Esophagus squamous epithelium (tissue), 5 donors: ENCODE results near the gene KCNH4. TPM values are rescaled to one million over a fixed set of nuclear protein-coding genes. Genes with fewer than 3 reads are reported as not detected.

Experiments used
- DNase-seq: peaks from one replicate; lab custom pipeline; 2025; lab: John Stamatoyannopoulos, UW
- H3K27ac ChIP-seq, 4 donors: fragments of 200-600 bp; sonication (generic); one replicate each; pipeline ENCODE4 v1.5.1; 2016 to 2019; ENCODE audit warnings: mild to moderate bottlenecking in 1 of 4
- H3K27me3 ChIP-seq, 4 donors: fragments of 200-600 bp; sonication (generic); 1 replicate in 3 of 4; 2 replicates in 1 of 4; pipeline versions ENCODE4 v1.5.1 to v1.6.0; 2017 to 2021; ENCODE audit warnings: antibody characterized with exemption in 1 of 4
- H3K36me3 ChIP-seq, 3 donors: fragments of 200-600 bp; sonication (generic); one replicate each; pipeline ENCODE4 v1.5.1; 2016 to 2019
- H3K4me1 ChIP-seq, 3 donors: fragments of 200-600 bp; sonication (generic); one replicate each; pipeline ENCODE4 v1.5.1; 2017 to 2019
- H3K4me3 ChIP-seq, 4 donors: fragments of 200-600 bp; sonication (generic); 1 replicate in 3 of 4; 2 replicates in 1 of 4; pipeline ENCODE4 v1.5.1; 2016 to 2019; ENCODE audit warnings: mild to moderate bottlenecking in 2 of 4, moderate library complexity in 1 of 4
- H3K9me3 ChIP-seq, 3 donors: fragments of 200-600 bp; sonication (generic); one replicate each; pipeline ENCODE4 v1.5.1; 2016 to 2019
- POLR2A ChIP-seq, 4 donors: fragments of 450-650 bp; IDR thresholded peaks; one replicate each; pipeline ENCODE4 v1.6.1; 2017; ENCODE audit warnings: antibody characterized with exemption in 4 of 4, mild to moderate bottlenecking in 4 of 4, moderate library complexity in 3 of 4
- WGBS, 2 donors: methylation state at CpG; one replicate each; pipeline ENCODE4 v1.1.5; 2018; 5-methylcytosine and 5-hydroxymethylcytosine counted together
- intact Hi-C: fragments of 100-400 bp; cut with DNase I; formaldehyde crosslinking; loops from one replicate; pipeline ENCODE4 v1.15.0; 2022
- total RNA-seq, 4 donors: library from RNA; depleted of rRNA; stranded (reverse); fragments of >200 nt; gene quantifications; one replicate each; pipeline ENCODE4 v1.1.0, GENCODE V29; 2016
- TF ChIP-seq, protein P1 (sequence below), 6 experiments: fragments of 450-650 bp in 4 of 6; fragments of 200-600 bp in 2 of 6; sonication (generic) in 2 of 6; IDR thresholded peaks; one replicate each; pipeline ENCODE4 v1.5.1; 2016 to 2019; ENCODE audit warnings: antibody characterized with exemption in 6 of 6, mild to moderate bottlenecking in 4 of 6, moderate library complexity in 4 of 6
- donor health status: DM: yes; HTN: yes; CAD: no.

KCNH4 gene
- total RNA-seq, 4 donors from 2014 or later, result under 0.01 to 0.09 TPM; not detected in 2

DNA sequence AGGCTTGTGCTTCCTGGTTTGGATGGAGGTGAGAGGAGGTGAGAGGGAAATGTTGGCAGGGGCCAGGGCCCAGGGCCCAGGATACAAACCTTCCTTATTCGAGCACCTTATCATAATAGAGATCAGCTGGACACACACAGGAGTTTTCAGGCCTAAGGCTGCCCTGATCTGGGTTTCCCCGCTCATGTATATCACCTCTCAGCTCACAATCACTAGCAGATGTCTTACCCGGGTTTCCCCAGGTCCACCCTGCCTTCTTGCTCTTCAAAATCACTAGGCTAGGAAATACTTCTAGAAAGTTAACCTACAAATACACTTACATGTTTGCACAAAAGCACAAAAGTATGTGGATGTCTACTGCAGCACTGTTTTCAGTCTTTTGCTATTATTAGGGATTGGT lies 54.1 kb downstream of the KCNH4 start:
- TF ChIP-seq POLR2A (IDR thresholded peaks at IDR 0.05), result no peak
- TF ChIP-seq, protein P1, sequence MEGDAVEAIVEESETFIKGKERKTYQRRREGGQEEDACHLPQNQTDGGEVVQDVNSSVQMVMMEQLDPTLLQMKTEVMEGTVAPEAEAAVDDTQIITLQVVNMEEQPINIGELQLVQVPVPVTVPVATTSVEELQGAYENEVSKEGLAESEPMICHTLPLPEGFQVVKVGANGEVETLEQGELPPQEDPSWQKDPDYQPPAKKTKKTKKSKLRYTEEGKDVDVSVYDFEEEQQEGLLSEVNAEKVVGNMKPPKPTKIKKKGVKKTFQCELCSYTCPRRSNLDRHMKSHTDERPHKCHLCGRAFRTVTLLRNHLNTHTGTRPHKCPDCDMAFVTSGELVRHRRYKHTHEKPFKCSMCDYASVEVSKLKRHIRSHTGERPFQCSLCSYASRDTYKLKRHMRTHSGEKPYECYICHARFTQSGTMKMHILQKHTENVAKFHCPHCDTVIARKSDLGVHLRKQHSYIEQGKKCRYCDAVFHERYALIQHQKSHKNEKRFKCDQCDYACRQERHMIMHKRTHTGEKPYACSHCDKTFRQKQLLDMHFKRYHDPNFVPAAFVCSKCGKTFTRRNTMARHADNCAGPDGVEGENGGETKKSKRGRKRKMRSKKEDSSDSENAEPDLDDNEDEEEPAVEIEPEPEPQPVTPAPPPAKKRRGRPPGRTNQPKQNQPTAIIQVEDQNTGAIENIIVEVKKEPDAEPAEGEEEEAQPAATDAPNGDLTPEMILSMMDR (IDR thresholded peaks at IDR 0.05), result no peak
- peaks cover 30 to 68% (median 42%) of the 10 kb centered on the region in 3 donors for H3K36me3 ChIP-seq
- intact Hi-C loops, result no loop called here
- H3K4me1 ChIP-seq, result peaks cover 15 to 46% (median 26%) of the 10 kb centered on the region in 3 donors
- no peaks in the 10 kb centered on the region for H3K9me3 ChIP-seq
- no peak overlapping the region for H3K27ac ChIP-seq
- 72 to 80% methylated on average over 3 of the region's 3 CpGs for WGBS, 2 donors
- H3K4me3 ChIP-seq, result no peak overlapping the region
- no peak for DNase-seq
- H3K27me3 ChIP-seq, result no peaks in the 10 kb centered on the region

DNA sequence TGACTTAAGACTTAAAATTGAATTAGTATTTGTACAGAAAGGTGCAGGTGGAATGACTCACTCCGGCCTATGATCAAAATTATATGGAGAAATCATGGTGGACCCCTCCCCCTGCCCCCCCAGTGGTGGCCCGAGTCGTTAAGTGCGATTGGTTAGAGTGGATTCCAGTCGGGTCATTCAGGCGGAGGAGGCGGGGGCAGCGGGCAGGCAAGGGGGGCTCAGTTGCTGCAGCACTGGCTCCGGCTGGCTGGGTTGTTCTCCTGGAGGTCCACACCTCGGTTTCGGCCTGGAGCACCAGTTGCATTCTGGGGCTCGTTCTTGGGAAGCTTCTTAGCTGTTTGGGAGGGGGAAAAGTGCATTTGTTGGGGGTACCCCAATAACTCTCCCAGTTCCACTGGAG lies 55.4 kb downstream of the KCNH4 start:
- H3K4me1 ChIP-seq, result peaks cover 22 to 46% (median 22%) of the 10 kb centered on the region in 3 donors
- intact Hi-C loops, result no loop called here
- 81 to 83% methylated on average over 11 to 12 of the region's 12 CpGs for WGBS, 2 donors
- DNase-seq, result no peak
- H3K36me3 ChIP-seq, result peaks cover 30 to 62% (median 42%) of the 10 kb centered on the region in 3 donors
- no peak overlapping the region for H3K27ac ChIP-seq
- no peaks in the 10 kb centered on the region for H3K9me3 ChIP-seq
- H3K4me3 ChIP-seq, result no peak overlapping the region
- no peak for TF ChIP-seq POLR2A (IDR thresholded peaks at IDR 0.05)
- TF ChIP-seq, protein P1 (IDR thresholded peaks at IDR 0.05), result no peak
- no peaks in the 10 kb centered on the region for H3K27me3 ChIP-seq

DNA sequence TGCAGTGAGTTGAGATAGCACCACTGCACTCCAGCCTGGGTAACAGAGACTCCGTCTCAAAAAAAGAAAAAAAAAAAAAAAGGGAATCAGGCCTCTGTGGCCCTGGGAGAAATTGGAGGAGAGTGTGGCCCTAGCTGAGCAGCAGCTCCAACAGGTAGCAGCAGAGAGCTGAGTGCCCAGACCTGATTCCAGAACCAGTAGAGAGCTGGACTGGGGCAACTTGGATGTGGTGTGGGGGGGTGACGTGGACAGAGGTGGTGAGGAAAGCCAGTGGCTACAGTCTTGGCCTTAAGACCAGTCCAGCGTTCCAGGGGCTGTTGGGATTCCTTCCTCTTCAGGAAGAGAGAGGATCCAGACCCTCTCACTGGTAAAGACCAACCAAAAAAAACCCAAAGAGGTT lies 56.7 kb downstream of the KCNH4 start:
- Histone ChIP-seq H3K4me3 (no peak overlapping the region), H3K36me3 (peaks cover 18 to 54% (median 29%) of the 10 kb centered on the region in 3 donors)

GRCh38 chr17:42122371-42123303 lies 58.3 kb downstream of the KCNH4 start, which contains the start of gene HSPB9:
HSPB9 (plus strand) TSS chr17:42122804; CDS start chr17:42122851, 47 bp downstream.
- Histone ChIP-seq H3K27me3 (no peaks in the 10 kb centered on the region), H3K4me1 (peaks cover 19 to 50% (median 24%) of the 10 kb centered on the region in 3 donors), H3K4me3 (peak within 1 kb of the TSS; percentile 8 to 83 (median 36)), H3K36me3 (peaks cover 5 to 53% (median 15%) of the 10 kb centered on the region in 3 donors), H3K27ac (peak within 1 kb of the TSS; percentile 39 to 72 (median 53)), H3K9me3 (no peaks in the 10 kb centered on the region)
- intact Hi-C loops, result no loop called here
- WGBS, 2 donors, result 53 to 91% methylated on average over 10 to 30 of the region's 61 CpGs
- no peak for DNase-seq
- no peak for TF ChIP-seq POLR2A (IDR thresholded peaks at IDR 0.05)
- TF ChIP-seq, protein P1 (IDR thresholded peaks at IDR 0.05), result no peak

More for the DNA sequence above, 56.7 kb downstream of the KCNH4 start:
- DNase-seq, result no peak
- no peak for TF ChIP-seq POLR2A (IDR thresholded peaks at IDR 0.05)
- TF ChIP-seq, protein P1 (IDR thresholded peaks at IDR 0.05), result no peak
- intact Hi-C loops, result no loop called here
- Histone ChIP-seq H3K27ac (no peak overlapping the region), H3K9me3 (no peaks in the 10 kb centered on the region), H3K4me1 (peaks cover 19 to 46% (median 20%) of the 10 kb centered on the region in 3 donors), H3K27me3 (no peaks in the 10 kb centered on the region)
- WGBS, 2 donors, result 91 to 96% methylated on average over 3 of the region's 3 CpGs
